ENCODE data around the gene ADAMTSL1. TPM values are rescaled to one million over a fixed set of nuclear protein-coding genes. Genes with fewer than 3 reads are reported as not detected.

The ADAMTSL1 gene
- polyA plus RNA-seq, 1 donor from 2014 or later = 1.1 TPM

DNA sequence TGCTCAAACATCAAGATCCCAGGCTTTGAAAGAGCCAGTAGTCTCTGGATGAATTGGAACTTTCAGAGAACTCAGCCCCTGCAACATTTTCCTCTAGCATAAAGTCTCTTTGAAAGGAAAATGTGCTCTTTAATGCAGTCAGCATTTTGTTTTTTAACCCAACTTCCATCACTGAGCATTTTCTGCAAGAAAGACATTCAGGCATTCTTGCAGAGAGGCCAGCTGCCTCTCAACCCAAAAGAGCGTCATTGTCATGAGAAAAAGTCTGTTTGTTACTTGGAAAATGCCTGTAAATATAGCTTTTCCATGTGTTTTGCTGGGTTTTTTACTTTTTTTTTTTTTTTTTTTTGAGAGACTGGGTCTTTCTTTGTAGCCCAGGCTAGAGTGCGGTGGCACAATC lies 225.0 kb downstream of the ADAMTSL1 start:
- no peak for TF ChIP-seq POLR2AphosphoS5 (IDR thresholded peaks at IDR 0.05)
- no peak for TF ChIP-seq MXI1 (conservative IDR thresholded peaks at IDR 0.05; ENCODE audit: poor library complexity, severe bottlenecking)
- TF ChIP-seq RAD21 (conservative IDR thresholded peaks at IDR 0.05) = no peak
- TF ChIP-seq TAF1 (IDR thresholded peaks at IDR 0.05; ENCODE audit: low read depth) = no peak
- TF ChIP-seq CTCF (IDR thresholded peaks at IDR 0.05; ENCODE audit: poor library complexity, severe bottlenecking) = no peak
- no peak for TF ChIP-seq EP300 (conservative IDR thresholded peaks at IDR 0.05; ENCODE audit: poor library complexity, severe bottlenecking)
- no peak for TF ChIP-seq REST (IDR thresholded peaks at IDR 0.05; ENCODE audit: borderline replicate concordance)
- TF ChIP-seq EZH2 (IDR thresholded peaks at IDR 0.05; ENCODE audit: borderline replicate concordance, insufficient read depth, low read length, poor library complexity, severe bottlenecking) = no peak
- TF ChIP-seq SMC3 (conservative IDR thresholded peaks at IDR 0.05; ENCODE audit: poor library complexity) = no peak
- H3K36me3 ChIP-seq (ENCODE audit: insufficient read depth, low read length) = no peaks in the 10 kb centered on the region
- no peak overlapping the region for H3K4me3 ChIP-seq (ENCODE audit: low read length)
- H2AFZ ChIP-seq (ENCODE audit: low read depth, low read length) = no peak overlapping the region
- H3K79me2 ChIP-seq (replicated peaks; ENCODE audit: insufficient read depth, low read length) = no peaks in the 10 kb centered on the region
- H3K4me2 ChIP-seq (ENCODE audit: low read length) = no peak overlapping the region
- H3K9me3 ChIP-seq (ENCODE audit: low read length) = peaks cover 5% of the 10 kb centered on the region
- no peak overlapping the region for H3K9ac ChIP-seq (ENCODE audit: low read length)
- no peaks in the 10 kb centered on the region for H3F3A ChIP-seq (ENCODE audit: insufficient read depth, low read length, poor library complexity, severe bottlenecking)
- H3K27me3 ChIP-seq (ENCODE audit: insufficient read depth, low read depth, low read length) = no peaks in the 10 kb centered on the region
- no peaks in the 10 kb centered on the region for H4K20me1 ChIP-seq (ENCODE audit: insufficient read depth)
- no peak overlapping the region for H3K27ac ChIP-seq (ENCODE audit: low read length)
- H3K9me2 ChIP-seq (ENCODE audit: insufficient read depth, low read length) = no peaks in the 10 kb centered on the region

GRCh38 chr9:18699764-18700163 lies 225.8 kb downstream of the ADAMTSL1 start:
- no peak for TF ChIP-seq REST (IDR thresholded peaks at IDR 0.05; ENCODE audit: borderline replicate concordance)
- no peak for TF ChIP-seq EZH2 (IDR thresholded peaks at IDR 0.05; ENCODE audit: borderline replicate concordance, insufficient read depth, low read length, poor library complexity, severe bottlenecking)
- TF ChIP-seq CTCF (IDR thresholded peaks at IDR 0.05; ENCODE audit: poor library complexity, severe bottlenecking) = no peak
- TF ChIP-seq MXI1 (conservative IDR thresholded peaks at IDR 0.05; ENCODE audit: poor library complexity, severe bottlenecking) = no peak
- TF ChIP-seq TAF1 (IDR thresholded peaks at IDR 0.05; ENCODE audit: low read depth) = no peak
- no peak for TF ChIP-seq RAD21 (conservative IDR thresholded peaks at IDR 0.05)
- TF ChIP-seq POLR2AphosphoS5 (IDR thresholded peaks at IDR 0.05) = no peak
- TF ChIP-seq EP300 (conservative IDR thresholded peaks at IDR 0.05; ENCODE audit: poor library complexity, severe bottlenecking) = no peak
- no peak overlapping the region for H2AFZ ChIP-seq (ENCODE audit: low read depth, low read length)
- H3K9me3 ChIP-seq (ENCODE audit: low read length) = peaks cover 4% of the 10 kb centered on the region
- no peaks in the 10 kb centered on the region for H3K79me2 ChIP-seq (replicated peaks; ENCODE audit: insufficient read depth, low read length)
- H3K4me2 ChIP-seq (ENCODE audit: low read length) = no peak overlapping the region
- no peaks in the 10 kb centered on the region for H3K36me3 ChIP-seq (ENCODE audit: insufficient read depth, low read length)
- no peaks in the 10 kb centered on the region for H3K9me2 ChIP-seq (ENCODE audit: insufficient read depth, low read length)
- H3K4me3 ChIP-seq (ENCODE audit: low read length) = no peak overlapping the region
- no peak overlapping the region for H3K9ac ChIP-seq (ENCODE audit: low read length)
- H4K20me1 ChIP-seq (ENCODE audit: insufficient read depth) = no peaks in the 10 kb centered on the region
- no peaks in the 10 kb centered on the region for H3F3A ChIP-seq (ENCODE audit: insufficient read depth, low read length, poor library complexity, severe bottlenecking)
- no peak overlapping the region for H3K27ac ChIP-seq (ENCODE audit: low read length)
- H3K27me3 ChIP-seq (ENCODE audit: insufficient read depth, low read depth, low read length) = no peaks in the 10 kb centered on the region

All from neural cell (in vitro differentiated cells).